Measurements from ENCODE around the gene GADD45GIP1. TPM values are rescaled to one million over a fixed set of nuclear protein-coding genes. Genes with fewer than 3 reads are reported as not detected.

Gene GADD45GIP1
- total and polyA plus RNA-seq, 2 donors (not counting 1 experiment from before 2014, with no cell fraction given): 12.6 to 17.5 TPM

GRCh38 chr19:12994701-12995595 is 37.9 kb upstream of the GADD45GIP1 start, which contains the start of gene NFIX:
NFIX (plus strand) TSS chr19:12995475; CDS start chr19:12995838, 363 bp downstream.
- Histone ChIP-seq H2AFZ (ENCODE audit: insufficient read depth, low read depth, low read length, poor library complexity, severe bottlenecking) (peak within 1 kb of the TSS; percentile 83), H3K36me3 (replicated peaks in 1 of 2; ENCODE audit: control extremely low read depth in 1 of 2, control insufficient read depth in 1 of 2, extremely low read depth in 1 of 2, insufficient read depth in 2 of 2, low read length in 1 of 2) (no peaks in the 10 kb centered on the region), H3K27ac (ENCODE audit: low read length in 2 of 2) (no peak within 1 kb of the TSS), H3K27me3 (replicated peaks in 1 of 4; ENCODE audit: control extremely low read depth in 1 of 4, control insufficient read depth in 3 of 4, insufficient read depth in 4 of 4, low read length in 3 of 4) (peaks cover 0 to 24% (median 4%) of the 10 kb centered on the region in 4 experiments), H3K4me2 (replicated peaks; ENCODE audit: low read depth, low read length, poor library complexity, severe bottlenecking) (peak within 1 kb of the TSS; percentile 95), H4K20me1 (ENCODE audit: control insufficient read depth, insufficient read depth, low read length, poor library complexity, severe bottlenecking) (no peaks in the 10 kb centered on the region), H3K4me3 (ENCODE audit: control extremely low read depth in 1 of 5, extremely low read depth in 1 of 5, insufficient read depth in 1 of 5, low read depth in 2 of 5, low read length in 4 of 5) (peak within 1 kb of the TSS; percentile 31 to 65 (median 60)), H3K9ac (ENCODE audit: low read length) (peak within 1 kb of the TSS; percentile 70), H3K79me2 (ENCODE audit: control insufficient read depth, insufficient read depth, low read length) (no peaks in the 10 kb centered on the region), H3K4me1 (ENCODE audit: control insufficient read depth in 2 of 2, insufficient read depth in 2 of 2, low read length in 2 of 2) (peaks cover 10 to 11% of the 10 kb centered on the region in 2 donors), H3K9me3 (ENCODE audit: control extremely low read depth in 1 of 3, control insufficient read depth in 2 of 3, insufficient read depth in 1 of 3, low read length in 2 of 3) (peaks cover 0 to 2% (median 0%) of the 10 kb centered on the region in 3 donors)
- Mint-ChIP-seq H3K27ac (peak within 1 kb of the TSS; percentile 88), H3K4me3 (peak within 1 kb of the TSS; percentile 98), H3K4me1 (peaks cover 17% of the 10 kb centered on the region), H3K27me3 (peaks cover 24% of the 10 kb centered on the region), H3K9me3 (ENCODE audit: insufficient read depth) (no peaks in the 10 kb centered on the region)
- ATAC-seq (ENCODE audit: low read depth): peak; percentile 72
- POLR2A ChIA-PET: no interaction called here
- 10% methylated on average over 60 of the region's 84 CpGs for WGBS (ENCODE audit: insufficient coverage)
- peak; percentile 76 for DNase-seq
- intact Hi-C loops (cut with micrococcal nuclease): loop anchor here (5.0 kb wide), 1 partner anchor 1228 kb away; the partner anchor contains the start of gene ZNF441
- TF ChIP-seq, protein P1, sequence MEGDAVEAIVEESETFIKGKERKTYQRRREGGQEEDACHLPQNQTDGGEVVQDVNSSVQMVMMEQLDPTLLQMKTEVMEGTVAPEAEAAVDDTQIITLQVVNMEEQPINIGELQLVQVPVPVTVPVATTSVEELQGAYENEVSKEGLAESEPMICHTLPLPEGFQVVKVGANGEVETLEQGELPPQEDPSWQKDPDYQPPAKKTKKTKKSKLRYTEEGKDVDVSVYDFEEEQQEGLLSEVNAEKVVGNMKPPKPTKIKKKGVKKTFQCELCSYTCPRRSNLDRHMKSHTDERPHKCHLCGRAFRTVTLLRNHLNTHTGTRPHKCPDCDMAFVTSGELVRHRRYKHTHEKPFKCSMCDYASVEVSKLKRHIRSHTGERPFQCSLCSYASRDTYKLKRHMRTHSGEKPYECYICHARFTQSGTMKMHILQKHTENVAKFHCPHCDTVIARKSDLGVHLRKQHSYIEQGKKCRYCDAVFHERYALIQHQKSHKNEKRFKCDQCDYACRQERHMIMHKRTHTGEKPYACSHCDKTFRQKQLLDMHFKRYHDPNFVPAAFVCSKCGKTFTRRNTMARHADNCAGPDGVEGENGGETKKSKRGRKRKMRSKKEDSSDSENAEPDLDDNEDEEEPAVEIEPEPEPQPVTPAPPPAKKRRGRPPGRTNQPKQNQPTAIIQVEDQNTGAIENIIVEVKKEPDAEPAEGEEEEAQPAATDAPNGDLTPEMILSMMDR (IDR thresholded peaks at IDR 0.05): no peak
- no peak for TF ChIP-seq EZH2 (IDR thresholded peaks at IDR 0.05; ENCODE audit: borderline replicate concordance, insufficient read depth, low read depth, low read length, poor library complexity, severe bottlenecking)
- CTCF ChIA-PET: interaction anchor here (0.6 kb wide), 1 partner anchor 149 kb away, joined by 4 read pairs; no protein-coding TSS in a partner anchor

All from B cell (primary cell).